ENCODE results near the gene CREBBP. TPM values are rescaled to one million over a fixed set of nuclear protein-coding genes. Genes with fewer than 3 reads are reported as not detected.
A peak's percentile ranks its signal among the peaks of the same experiment; 100 is the strongest.

The CREBBP gene
- total and polyA plus RNA-seq, 9 of the 15 experiments (the other 6 are each of a cell fraction or from before 2014, with no cell fraction given), result 0.70 to 24.8 (median 5.6) TPM

DNA sequence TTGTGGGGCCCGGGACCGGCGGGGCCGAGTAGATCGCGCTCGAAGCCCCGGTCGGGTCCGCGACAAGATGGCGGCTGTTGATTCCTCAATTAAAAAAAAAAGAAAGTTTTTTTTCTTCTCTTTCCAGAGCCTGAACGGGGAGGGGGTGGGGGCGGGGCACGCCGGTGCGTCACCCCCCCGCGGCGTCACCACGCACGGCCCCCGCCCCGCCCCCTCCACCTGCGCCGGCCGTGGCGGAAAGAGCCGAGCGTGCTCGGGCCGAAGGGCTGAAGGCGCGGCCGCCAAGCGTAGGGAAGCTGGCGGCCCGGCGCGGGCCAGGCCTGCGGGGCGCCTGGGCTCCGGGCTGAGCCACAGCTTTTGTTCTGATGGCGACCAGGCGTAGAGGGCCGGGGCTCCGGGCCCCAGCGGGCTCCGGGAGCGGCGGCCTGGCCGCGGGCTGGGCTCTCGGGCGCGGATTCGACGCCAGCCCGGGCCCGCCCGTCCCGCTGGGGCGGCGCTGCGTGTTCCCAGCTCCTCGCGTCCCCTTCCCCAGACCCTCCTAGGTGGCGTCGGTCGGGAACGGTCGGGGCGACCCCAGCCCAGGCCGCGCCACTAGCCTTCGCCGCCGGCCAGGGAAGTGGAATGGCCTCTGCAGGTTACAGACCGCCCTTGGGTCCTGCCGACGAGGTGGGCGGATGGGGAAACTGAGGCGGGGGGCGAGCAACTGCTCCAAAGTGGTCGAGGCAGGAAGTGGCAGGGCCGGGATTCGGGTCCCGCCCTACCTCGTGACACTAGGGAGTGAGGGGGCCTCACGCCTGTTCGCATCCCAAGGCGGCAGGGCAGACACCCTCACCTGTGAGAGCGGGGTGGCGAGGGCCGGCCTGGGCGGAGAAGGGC lies at the start of gene CREBBP (continued):
- TF ChIP-seq, protein P1, sequence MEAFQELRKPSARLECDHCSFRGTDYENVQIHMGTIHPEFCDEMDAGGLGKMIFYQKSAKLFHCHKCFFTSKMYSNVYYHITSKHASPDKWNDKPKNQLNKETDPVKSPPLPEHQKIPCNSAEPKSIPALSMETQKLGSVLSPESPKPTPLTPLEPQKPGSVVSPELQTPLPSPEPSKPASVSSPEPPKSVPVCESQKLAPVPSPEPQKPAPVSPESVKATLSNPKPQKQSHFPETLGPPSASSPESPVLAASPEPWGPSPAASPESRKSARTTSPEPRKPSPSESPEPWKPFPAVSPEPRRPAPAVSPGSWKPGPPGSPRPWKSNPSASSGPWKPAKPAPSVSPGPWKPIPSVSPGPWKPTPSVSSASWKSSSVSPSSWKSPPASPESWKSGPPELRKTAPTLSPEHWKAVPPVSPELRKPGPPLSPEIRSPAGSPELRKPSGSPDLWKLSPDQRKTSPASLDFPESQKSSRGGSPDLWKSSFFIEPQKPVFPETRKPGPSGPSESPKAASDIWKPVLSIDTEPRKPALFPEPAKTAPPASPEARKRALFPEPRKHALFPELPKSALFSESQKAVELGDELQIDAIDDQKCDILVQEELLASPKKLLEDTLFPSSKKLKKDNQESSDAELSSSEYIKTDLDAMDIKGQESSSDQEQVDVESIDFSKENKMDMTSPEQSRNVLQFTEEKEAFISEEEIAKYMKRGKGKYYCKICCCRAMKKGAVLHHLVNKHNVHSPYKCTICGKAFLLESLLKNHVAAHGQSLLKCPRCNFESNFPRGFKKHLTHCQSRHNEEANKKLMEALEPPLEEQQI (IDR thresholded peaks at IDR 0.05), result no peak
- TF ChIP-seq POLR2AphosphoS5 (IDR thresholded peaks at IDR 0.05; ENCODE audit: control insufficient read depth, insufficient read depth, low read depth, low read length) (peak; percentile 59), JUNB (CRISPR knock-in tag; conservative IDR thresholded peaks at IDR 0.05) (no peak), ZNF184 (CRISPR knock-in tag; IDR thresholded peaks at IDR 0.05) (peak; percentile 60; the same call in 1 of the 2 replicates), ZSCAN32 (CRISPR knock-in tag; IDR thresholded peaks at IDR 0.05) (no peak), TARDBP (IDR thresholded peaks at IDR 0.05) (no peak), TCF7L2 (IDR thresholded peaks at IDR 0.05; ENCODE audit: low read depth, low read length) (no peak), CBX8 (IDR thresholded peaks at IDR 0.05; ENCODE audit: borderline replicate concordance, extremely low read depth, low read depth, low read length, poor library complexity, severe bottlenecking) (no peak), ARID2 (IDR thresholded peaks at IDR 0.05) (no peak), ZNF561 (CRISPR knock-in tag; conservative IDR thresholded peaks at IDR 0.05) (no peak), ZBTB1 (CRISPR knock-in tag; IDR thresholded peaks at IDR 0.05; ENCODE audit: borderline replicate concordance, low read depth) (no peak)
- TF ChIP-seq, protein P2, sequence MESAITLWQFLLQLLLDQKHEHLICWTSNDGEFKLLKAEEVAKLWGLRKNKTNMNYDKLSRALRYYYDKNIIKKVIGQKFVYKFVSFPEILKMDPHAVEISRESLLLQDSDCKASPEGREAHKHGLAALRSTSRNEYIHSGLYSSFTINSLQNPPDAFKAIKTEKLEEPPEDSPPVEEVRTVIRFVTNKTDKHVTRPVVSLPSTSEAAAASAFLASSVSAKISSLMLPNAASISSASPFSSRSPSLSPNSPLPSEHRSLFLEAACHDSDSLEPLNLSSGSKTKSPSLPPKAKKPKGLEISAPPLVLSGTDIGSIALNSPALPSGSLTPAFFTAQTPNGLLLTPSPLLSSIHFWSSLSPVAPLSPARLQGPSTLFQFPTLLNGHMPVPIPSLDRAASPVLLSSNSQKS (CRISPR knock-in tag; IDR thresholded peaks at IDR 0.05), result no peak
- TF ChIP-seq, protein P3, sequence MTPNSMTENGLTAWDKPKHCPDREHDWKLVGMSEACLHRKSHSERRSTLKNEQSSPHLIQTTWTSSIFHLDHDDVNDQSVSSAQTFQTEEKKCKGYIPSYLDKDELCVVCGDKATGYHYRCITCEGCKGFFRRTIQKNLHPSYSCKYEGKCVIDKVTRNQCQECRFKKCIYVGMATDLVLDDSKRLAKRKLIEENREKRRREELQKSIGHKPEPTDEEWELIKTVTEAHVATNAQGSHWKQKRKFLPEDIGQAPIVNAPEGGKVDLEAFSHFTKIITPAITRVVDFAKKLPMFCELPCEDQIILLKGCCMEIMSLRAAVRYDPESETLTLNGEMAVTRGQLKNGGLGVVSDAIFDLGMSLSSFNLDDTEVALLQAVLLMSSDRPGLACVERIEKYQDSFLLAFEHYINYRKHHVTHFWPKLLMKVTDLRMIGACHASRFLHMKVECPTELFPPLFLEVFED (CRISPR knock-in tag; conservative IDR thresholded peaks at IDR 0.05), result no peak
- TF ChIP-seq, protein P4, sequence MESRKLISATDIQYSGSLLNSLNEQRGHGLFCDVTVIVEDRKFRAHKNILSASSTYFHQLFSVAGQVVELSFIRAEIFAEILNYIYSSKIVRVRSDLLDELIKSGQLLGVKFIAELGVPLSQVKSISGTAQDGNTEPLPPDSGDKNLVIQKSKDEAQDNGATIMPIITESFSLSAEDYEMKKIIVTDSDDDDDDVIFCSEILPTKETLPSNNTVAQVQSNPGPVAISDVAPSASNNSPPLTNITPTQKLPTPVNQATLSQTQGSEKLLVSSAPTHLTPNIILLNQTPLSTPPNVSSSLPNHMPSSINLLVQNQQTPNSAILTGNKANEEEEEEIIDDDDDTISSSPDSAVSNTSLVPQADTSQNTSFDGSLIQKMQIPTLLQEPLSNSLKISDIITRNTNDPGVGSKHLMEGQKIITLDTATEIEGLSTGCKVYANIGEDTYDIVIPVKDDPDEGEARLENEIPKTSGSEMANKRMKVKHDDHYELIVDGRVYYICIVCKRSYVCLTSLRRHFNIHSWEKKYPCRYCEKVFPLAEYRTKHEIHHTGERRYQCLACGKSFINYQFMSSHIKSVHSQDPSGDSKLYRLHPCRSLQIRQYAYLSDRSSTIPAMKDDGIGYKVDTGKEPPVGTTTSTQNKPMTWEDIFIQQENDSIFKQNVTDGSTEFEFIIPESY (CRISPR knock-in tag; IDR thresholded peaks at IDR 0.05), result no peak
- TF ChIP-seq, protein P5, sequence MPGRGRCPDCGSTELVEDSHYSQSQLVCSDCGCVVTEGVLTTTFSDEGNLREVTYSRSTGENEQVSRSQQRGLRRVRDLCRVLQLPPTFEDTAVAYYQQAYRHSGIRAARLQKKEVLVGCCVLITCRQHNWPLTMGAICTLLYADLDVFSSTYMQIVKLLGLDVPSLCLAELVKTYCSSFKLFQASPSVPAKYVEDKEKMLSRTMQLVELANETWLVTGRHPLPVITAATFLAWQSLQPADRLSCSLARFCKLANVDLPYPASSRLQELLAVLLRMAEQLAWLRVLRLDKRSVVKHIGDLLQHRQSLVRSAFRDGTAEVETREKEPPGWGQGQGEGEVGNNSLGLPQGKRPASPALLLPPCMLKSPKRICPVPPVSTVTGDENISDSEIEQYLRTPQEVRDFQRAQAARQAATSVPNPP (IDR thresholded peaks at IDR 0.05; ENCODE audit: borderline replicate concordance, insufficient read depth, insufficient read length), result no peak
- TF ChIP-seq, protein P6, sequence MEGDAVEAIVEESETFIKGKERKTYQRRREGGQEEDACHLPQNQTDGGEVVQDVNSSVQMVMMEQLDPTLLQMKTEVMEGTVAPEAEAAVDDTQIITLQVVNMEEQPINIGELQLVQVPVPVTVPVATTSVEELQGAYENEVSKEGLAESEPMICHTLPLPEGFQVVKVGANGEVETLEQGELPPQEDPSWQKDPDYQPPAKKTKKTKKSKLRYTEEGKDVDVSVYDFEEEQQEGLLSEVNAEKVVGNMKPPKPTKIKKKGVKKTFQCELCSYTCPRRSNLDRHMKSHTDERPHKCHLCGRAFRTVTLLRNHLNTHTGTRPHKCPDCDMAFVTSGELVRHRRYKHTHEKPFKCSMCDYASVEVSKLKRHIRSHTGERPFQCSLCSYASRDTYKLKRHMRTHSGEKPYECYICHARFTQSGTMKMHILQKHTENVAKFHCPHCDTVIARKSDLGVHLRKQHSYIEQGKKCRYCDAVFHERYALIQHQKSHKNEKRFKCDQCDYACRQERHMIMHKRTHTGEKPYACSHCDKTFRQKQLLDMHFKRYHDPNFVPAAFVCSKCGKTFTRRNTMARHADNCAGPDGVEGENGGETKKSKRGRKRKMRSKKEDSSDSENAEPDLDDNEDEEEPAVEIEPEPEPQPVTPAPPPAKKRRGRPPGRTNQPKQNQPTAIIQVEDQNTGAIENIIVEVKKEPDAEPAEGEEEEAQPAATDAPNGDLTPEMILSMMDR (IDR thresholded peaks at IDR 0.05 in 2 of 3, conservative IDR thresholded peaks at IDR 0.05 in 1 of 3; ENCODE audit: insufficient read depth in 2 of 3, low read depth in 1 of 3, low read length in 3 of 3), result no peak

Measured in K562 (cell line).